Measurements from ENCODE around the gene FOXI1. TPM values are rescaled to one million over a fixed set of nuclear protein-coding genes. Genes with fewer than 3 reads are reported as not detected.

Gene FOXI1
- total RNA-seq, 1 experiment from 2014 or later = not detected

- H3K36me3 ChIP-seq = no peaks in the 10 kb centered on the region
- peaks cover 6% of the 10 kb centered on the region; the same call in 1 of the 2 replicates for H3K4me1 ChIP-seq
- H3K27ac ChIP-seq = no peak overlapping the region
- H3K27me3 ChIP-seq = no peaks in the 10 kb centered on the region
- no peak overlapping the region for H3K4me3 ChIP-seq
- no peaks in the 10 kb centered on the region for H3K9me3 ChIP-seq (replicated peaks)
- DNase-seq = no peak
Measured at GRCh38 chr5:170147051-170147752, 41.5 kb downstream of the FOXI1 start.

GRCh38 chr5:170147753-170148264, 42.1 kb downstream of the FOXI1 start:
- Histone ChIP-seq H3K9me3 (replicated peaks) (no peaks in the 10 kb centered on the region), H3K27me3 (no peaks in the 10 kb centered on the region), H3K36me3 (no peaks in the 10 kb centered on the region), H3K4me1 (peaks cover 6% of the 10 kb centered on the region; the same call in 1 of the 2 replicates), H3K27ac (no peak overlapping the region), H3K4me3 (no peak overlapping the region)
- DNase-seq = no peak

GRCh38 chr5:170148430-170149205, 42.9 kb downstream of the FOXI1 start:
- peaks cover 6% of the 10 kb centered on the region; the same call in 1 of the 2 replicates for H3K4me1 ChIP-seq
- no peaks in the 10 kb centered on the region for H3K27me3 ChIP-seq
- no peaks in the 10 kb centered on the region for H3K9me3 ChIP-seq (replicated peaks)
- H3K36me3 ChIP-seq = no peaks in the 10 kb centered on the region
- H3K4me3 ChIP-seq = no peak overlapping the region
- H3K27ac ChIP-seq = no peak overlapping the region
- DNase-seq = no peak

- peaks cover 6% of the 10 kb centered on the region; the same call in 1 of the 2 replicates for H3K4me1 ChIP-seq
- H3K27ac ChIP-seq = no peak overlapping the region
- DNase-seq = no peak
- H3K27me3 ChIP-seq = no peaks in the 10 kb centered on the region
- no peaks in the 10 kb centered on the region for H3K9me3 ChIP-seq (replicated peaks)
- H3K4me3 ChIP-seq = no peak overlapping the region
- no peaks in the 10 kb centered on the region for H3K36me3 ChIP-seq
Measured at GRCh38 chr5:170149206-170149515, 43.5 kb downstream of the FOXI1 start.

- Histone ChIP-seq H3K36me3 (no peaks in the 10 kb centered on the region), H3K4me3 (no peak overlapping the region), H3K4me1 (peaks cover 6% of the 10 kb centered on the region; the same call in 1 of the 2 replicates), H3K27ac (no peak overlapping the region), H3K27me3 (no peaks in the 10 kb centered on the region), H3K9me3 (replicated peaks) (no peaks in the 10 kb centered on the region)
- no peak for DNase-seq
Measured at GRCh38 chr5:170150713-170151096, 45.0 kb downstream of the FOXI1 start.

GRCh38 chr5:170151097-170151831, 45.6 kb downstream of the FOXI1 start:
- Histone ChIP-seq H3K27ac (no peak overlapping the region), H3K4me3 (no peak overlapping the region), H3K36me3 (no peaks in the 10 kb centered on the region), H3K4me1 (peaks cover 6% of the 10 kb centered on the region; the same call in 1 of the 2 replicates), H3K9me3 (replicated peaks) (no peaks in the 10 kb centered on the region), H3K27me3 (no peaks in the 10 kb centered on the region)
- peak; percentile 20 to 33 for DNase-seq

- Histone ChIP-seq H3K27me3 (no peaks in the 10 kb centered on the region), H3K36me3 (no peaks in the 10 kb centered on the region), H3K9me3 (replicated peaks) (no peaks in the 10 kb centered on the region), H3K4me3 (no peak overlapping the region), H3K27ac (no peak overlapping the region), H3K4me1 (peaks cover 6% of the 10 kb centered on the region; the same call in 1 of the 2 replicates)
- DNase-seq = no peak
Measured at GRCh38 chr5:170152767-170153166, 47.1 kb downstream of the FOXI1 start.

- Histone ChIP-seq H3K36me3 (no peaks in the 10 kb centered on the region), H3K9me3 (replicated peaks) (no peaks in the 10 kb centered on the region), H3K27me3 (no peaks in the 10 kb centered on the region), H3K4me3 (no peak overlapping the region), H3K4me1 (peaks cover 6% of the 10 kb centered on the region; the same call in 1 of the 2 replicates), H3K27ac (no peak overlapping the region)
- no peak for DNase-seq
Measured at GRCh38 chr5:170154297-170154696, 48.6 kb downstream of the FOXI1 start.

- H3K4me1 ChIP-seq = peaks cover 6% of the 10 kb centered on the region; the same call in 1 of the 2 replicates
- no peaks in the 10 kb centered on the region for H3K9me3 ChIP-seq (replicated peaks)
- H3K4me3 ChIP-seq = no peak overlapping the region
- H3K27ac ChIP-seq = no peak overlapping the region
- no peak for DNase-seq
- no peaks in the 10 kb centered on the region for H3K27me3 ChIP-seq
- no peaks in the 10 kb centered on the region for H3K36me3 ChIP-seq
Measured at GRCh38 chr5:170154744-170155143, 49.0 kb downstream of the FOXI1 start.

- Histone ChIP-seq H3K36me3 (no peaks in the 10 kb centered on the region), H3K27ac (no peak overlapping the region), H3K4me3 (no peak overlapping the region), H3K27me3 (no peaks in the 10 kb centered on the region), H3K4me1 (peaks cover 6% of the 10 kb centered on the region; the same call in 1 of the 2 replicates), H3K9me3 (replicated peaks) (no peaks in the 10 kb centered on the region)
- no peak for DNase-seq
Measured at GRCh38 chr5:170155771-170156170, 50.1 kb downstream of the FOXI1 start.

GRCh38 chr5:170159101-170159698, 53.5 kb downstream of the FOXI1 start:
- H3K27ac ChIP-seq = no peak overlapping the region
- no peaks in the 10 kb centered on the region for H3K36me3 ChIP-seq
- no peaks in the 10 kb centered on the region for H3K27me3 ChIP-seq
- no peaks in the 10 kb centered on the region for H3K9me3 ChIP-seq (replicated peaks)
- H3K4me1 ChIP-seq = no peaks in the 10 kb centered on the region
- no peak for DNase-seq
- no peak overlapping the region for H3K4me3 ChIP-seq

Other genes with a start within 250 kb of the FOXI1 start
- 0.05 and 0.14 TPM in 2 replicates for gene INSYN2B, start 125.4 kb upstream of the FOXI1 start, total RNA-seq (2014; rRNA removed; shearing (Covaris generic))
- not detected in 2 replicates for gene C5orf58, start 127.1 kb downstream of the FOXI1 start, total RNA-seq (2014; rRNA removed; shearing (Covaris generic))
- gene LCP2, start 191.9 kb downstream of the FOXI1 start, total RNA-seq (2014; rRNA removed; shearing (Covaris generic)) = not detected in 2 replicates

Data from SJCRH30 (cell line).